GM23338 (cell line): ENCODE data around the gene ADPRH. TPM values are rescaled to one million over a fixed set of nuclear protein-coding genes. Genes with fewer than 3 reads are reported as not detected.

Source experiments
- ATAC-seq: fragments of 200-7000 bp; cut with Tn5 transposase; 3 replicates; pipeline ENCODE4 v1.9.1; 2020
- DNase-seq: peaks from one replicate; pipeline ENCODE4 v3.0.0-alpha.2; 2015; ENCODE audit warnings: low spot score
- H2AFZ ChIP-seq: fragments of 200-600 bp; sonication (generic); 2 replicates; pipeline ENCODE4 v1.8.0; 2016; ENCODE audit warnings: antibody characterized with exemption, mild to moderate bottlenecking, moderate library complexity
- H3F3A ChIP-seq: fragments of 200-600 bp; sonication (generic); replicated peaks from 2 replicates; pipeline ENCODE4 v1.8.0; 2017; ENCODE audit warnings: antibody characterized with exemption, mixed run types, low read depth
- H3K27ac ChIP-seq: fragments of 200-600 bp; sonication (generic); 2 replicates; pipeline ENCODE4 v1.6.1; 2016; ENCODE audit warnings: low read depth
- H3K27me3 ChIP-seq: fragments of 200-600 bp; sonication (generic); 2 replicates; pipeline ENCODE4 v1.8.0; 2016; ENCODE audit warnings: mild to moderate bottlenecking, mixed run types, moderate library complexity; ENCODE audit not compliant: insufficient read depth
- H3K36me3 ChIP-seq: fragments of 200-600 bp; sonication (generic); 2 replicates; pipeline ENCODE4 v1.8.0; 2016; ENCODE audit warnings: mild to moderate bottlenecking; ENCODE audit not compliant: insufficient read depth
- H3K4me1 ChIP-seq: fragments of 200-600 bp; sonication (generic); 2 replicates; pipeline ENCODE4 v1.8.0; 2016; ENCODE audit warnings: mild to moderate bottlenecking, moderate library complexity; ENCODE audit not compliant: insufficient read depth
- H3K4me2 ChIP-seq: fragments of 200-600 bp; sonication (generic); 2 replicates; pipeline ENCODE4 v1.7.1; 2017; ENCODE audit warnings: mixed run types
- H3K4me3 ChIP-seq: fragments of 200-600 bp; sonication (generic); 2 replicates; pipeline ENCODE4 v1.6.1; 2016; ENCODE audit warnings: mixed run types
- H3K79me2 ChIP-seq: fragments of 200-600 bp; sonication (generic); replicated peaks from 2 replicates; pipeline ENCODE4 v1.8.0; 2017; ENCODE audit warnings: mild to moderate bottlenecking; ENCODE audit not compliant: insufficient read depth
- H3K9me2 ChIP-seq: fragments of 200-600 bp; sonication (generic); 2 replicates; pipeline ENCODE4 v1.8.0; 2017; ENCODE audit not compliant: insufficient read depth
- H4K20me1 ChIP-seq: fragments of 200-600 bp; sonication (generic); replicated peaks from 2 replicates; pipeline ENCODE4 v1.8.0; 2017; ENCODE audit warnings: mild to moderate bottlenecking; ENCODE audit not compliant: insufficient read depth
- H3K27ac Mint-ChIP-seq: 2 replicates; pipeline ENCODE4 v1.8.0; 2020; ENCODE audit warnings: inconsistent platforms, mild to moderate bottlenecking, moderate library complexity, mixed read lengths
- H3K27me3 Mint-ChIP-seq: 3 replicates; pipeline ENCODE4 v1.8.0; 2022; ENCODE audit warnings: low read depth, mild to moderate bottlenecking, moderate library complexity, mixed read lengths, inconsistent platforms; ENCODE audit not compliant: insufficient read depth, poor library complexity
- H3K36me3 Mint-ChIP-seq: 3 replicates; pipeline ENCODE4 v1.8.0; 2021; ENCODE audit warnings: low read depth, mild to moderate bottlenecking, inconsistent platforms, moderate library complexity, mixed read lengths
- H3K4me1 Mint-ChIP-seq: 3 replicates; pipeline ENCODE4 v1.8.0; 2020; ENCODE audit warnings: mild to moderate bottlenecking, inconsistent platforms, mixed read lengths
- H3K4me3 Mint-ChIP-seq: 3 replicates; pipeline ENCODE4 v1.8.0; 2021; ENCODE audit warnings: moderate library complexity, mild to moderate bottlenecking, inconsistent platforms, mixed read lengths
- H3K9me3 Mint-ChIP-seq: 3 replicates; pipeline ENCODE4 v1.8.0; 2020; ENCODE audit warnings: moderate library complexity, mild to moderate bottlenecking, inconsistent platforms, mixed read lengths
- CREB1 ChIP-seq: fragments of 250-450 bp; sonication (Bioruptor Pico); IDR thresholded peaks from 2 replicates; pipeline ENCODE4 v1.5.0; 2020; ENCODE audit warnings: low read depth, mild to moderate bottlenecking, moderate library complexity
- EZH2 ChIP-seq: fragments of 200-600 bp; sonication (generic); IDR thresholded peaks from one replicate; pipeline ENCODE4 v1.8.0; 2017; ENCODE audit warnings: antibody characterized with exemption, mild to moderate bottlenecking, low read depth; ENCODE audit not compliant: unreplicated experiment
- JUNB ChIP-seq: IDR thresholded peaks from one replicate; pipeline ENCODE4 v1.6.1; 2016; ENCODE audit warnings: antibody characterized with exemption; ENCODE audit not compliant: unreplicated experiment
- NANOG ChIP-seq: IDR thresholded peaks from 2 replicates; pipeline ENCODE4 v1.6.1; 2016; ENCODE audit warnings: antibody characterized with exemption, borderline replicate concordance
- POLR2AphosphoS5 ChIP-seq: IDR thresholded peaks from 2 replicates; pipeline ENCODE4 v1.6.1; 2016; ENCODE audit warnings: antibody characterized with exemption, low read depth
- STAT1 ChIP-seq: IDR thresholded peaks from one replicate; pipeline ENCODE4 v1.6.1; 2016; ENCODE audit warnings: antibody characterized with exemption; ENCODE audit not compliant: unreplicated experiment
- ZNF114 ChIP-seq: fragments of 250-450 bp; sonication (Bioruptor Pico); IDR thresholded peaks from 2 replicates; pipeline ENCODE4 v1.5.0; 2020; ENCODE audit warnings: mild to moderate bottlenecking, moderate library complexity
- ZNF331 ChIP-seq: fragments of 250-450 bp; sonication (Bioruptor Pico); IDR thresholded peaks from 2 replicates; pipeline ENCODE4 v1.5.0; 2020; ENCODE audit warnings: low read depth, mild to moderate bottlenecking, moderate library complexity
- polyA plus RNA-seq: library from polyadenylated mRNA; unstranded; fragments of >200 nt; fragmentation: Nextera tagmentation; extraction: Ambion mirVana; gene quantifications from 2 replicates; pipeline ENCODE4 v1.2.1, GENCODE V29; 2016
- total RNA-seq: library from RNA; depleted of rRNA; stranded (reverse); fragments of >200 nt; shearing (Covaris generic); gene quantifications from 2 replicates; pipeline ENCODE4 v1.2.3, GENCODE V29; 2014
- TF ChIP-seq, protein P1 (sequence below): IDR thresholded peaks from 2 replicates; pipeline ENCODE4 v1.6.1; 2016; ENCODE audit warnings: antibody characterized with exemption
- TF ChIP-seq, protein P2 (sequence below), 2 experiments: fragments of 200-600 bp in 1 of 2; sonication (generic) in 1 of 2; conservative IDR thresholded peaks; 2 replicates each; pipeline versions ENCODE4 v1.5.1 to v1.6.1; 2016 to 2017; ENCODE audit warnings: antibody characterized with exemption in 2 of 2, low read depth in 2 of 2, mild to moderate bottlenecking in 2 of 2, moderate library complexity in 1 of 2

ADPRH gene
- total and polyA plus RNA-seq, 2 experiments from 2014 or later: 1.2 to 3.4 TPM

DNA sequence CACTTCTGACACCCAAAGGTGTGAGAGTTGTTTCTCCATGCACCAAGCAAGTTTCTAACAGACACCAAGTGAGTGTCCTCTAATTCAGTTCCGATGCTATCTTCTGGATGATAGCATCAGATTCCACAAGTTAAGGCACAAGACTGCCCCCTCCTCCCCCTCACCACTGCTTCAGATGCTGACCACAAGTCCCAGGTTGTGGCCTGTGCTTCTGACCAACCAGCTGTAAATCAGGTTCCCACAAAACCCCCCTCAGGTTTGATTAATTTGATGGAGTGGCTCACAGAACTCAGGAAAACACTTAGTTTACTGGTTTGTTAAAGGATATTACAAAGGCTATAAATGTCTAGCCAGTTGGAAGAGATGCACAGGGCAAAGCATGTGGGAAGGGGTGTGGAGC is 11.4 kb downstream of the ADPRH start (continued):
- TF ChIP-seq STAT1 (no peak), EZH2 (no peak), NANOG (no peak), JUNB (no peak)
- TF ChIP-seq, protein P1, sequence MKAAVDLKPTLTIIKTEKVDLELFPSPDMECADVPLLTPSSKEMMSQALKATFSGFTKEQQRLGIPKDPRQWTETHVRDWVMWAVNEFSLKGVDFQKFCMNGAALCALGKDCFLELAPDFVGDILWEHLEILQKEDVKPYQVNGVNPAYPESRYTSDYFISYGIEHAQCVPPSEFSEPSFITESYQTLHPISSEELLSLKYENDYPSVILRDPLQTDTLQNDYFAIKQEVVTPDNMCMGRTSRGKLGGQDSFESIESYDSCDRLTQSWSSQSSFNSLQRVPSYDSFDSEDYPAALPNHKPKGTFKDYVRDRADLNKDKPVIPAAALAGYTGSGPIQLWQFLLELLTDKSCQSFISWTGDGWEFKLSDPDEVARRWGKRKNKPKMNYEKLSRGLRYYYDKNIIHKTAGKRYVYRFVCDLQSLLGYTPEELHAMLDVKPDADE: no peak

DNA sequence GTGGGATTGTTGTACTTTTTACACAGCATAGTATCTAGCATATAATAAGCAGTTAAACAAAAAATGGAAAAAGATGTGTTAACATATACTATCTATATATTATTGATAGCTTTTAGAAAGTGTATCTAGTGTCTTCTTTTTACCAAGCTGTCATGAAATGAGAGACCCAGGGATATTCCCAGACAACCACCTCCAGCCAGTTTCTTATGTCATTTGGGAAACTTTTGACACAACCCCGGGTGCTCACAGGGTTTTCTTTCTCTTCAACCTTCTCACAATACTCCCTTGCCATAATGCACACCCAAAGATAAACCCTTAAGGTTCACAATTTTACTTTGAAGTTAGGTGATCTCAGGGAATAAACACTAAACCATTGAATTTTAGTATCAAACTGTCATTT is 13.6 kb downstream of the ADPRH start:
- peaks cover 3% of the 10 kb centered on the region for H3K27me3 Mint-ChIP-seq
- ATAC-seq (no peak), DNase-seq (no peak)
- no peaks in the 10 kb centered on the region for H4K20me1 ChIP-seq
- no peak overlapping the region for H3K27ac Mint-ChIP-seq
- H2AFZ ChIP-seq: no peak overlapping the region
- no peaks in the 10 kb centered on the region for H3K9me2 ChIP-seq
- H3K27me3 ChIP-seq: no peaks in the 10 kb centered on the region
- no peak overlapping the region for H3K4me2 ChIP-seq
- H3K36me3 ChIP-seq: no peaks in the 10 kb centered on the region
- peaks cover 16% of the 10 kb centered on the region for H3K4me1 Mint-ChIP-seq
- H3K27ac ChIP-seq: no peak overlapping the region
- H3K36me3 Mint-ChIP-seq: 0 out of 3 replicates have a peak, but pooled peaks cover 2% of the 10 kb centered on the region
- no peaks in the 10 kb centered on the region for H3K79me2 ChIP-seq
- peaks cover 11% of the 10 kb centered on the region for H3K4me1 ChIP-seq
- no peaks in the 10 kb centered on the region for H3F3A ChIP-seq
- no peak overlapping the region for H3K4me3 Mint-ChIP-seq
- peaks cover 2% of the 10 kb centered on the region; the same call in 2 of the 3 replicates for H3K9me3 Mint-ChIP-seq
- TF ChIP-seq EZH2: no peak
- no peak for TF ChIP-seq STAT1
- TF ChIP-seq ZNF114 (CRISPR knock-in tag): no peak
- no peak for TF ChIP-seq JUNB
- TF ChIP-seq, protein P1: no peak
- no peak for TF ChIP-seq NANOG
- H3K4me3 ChIP-seq: no peak overlapping the region

DNA sequence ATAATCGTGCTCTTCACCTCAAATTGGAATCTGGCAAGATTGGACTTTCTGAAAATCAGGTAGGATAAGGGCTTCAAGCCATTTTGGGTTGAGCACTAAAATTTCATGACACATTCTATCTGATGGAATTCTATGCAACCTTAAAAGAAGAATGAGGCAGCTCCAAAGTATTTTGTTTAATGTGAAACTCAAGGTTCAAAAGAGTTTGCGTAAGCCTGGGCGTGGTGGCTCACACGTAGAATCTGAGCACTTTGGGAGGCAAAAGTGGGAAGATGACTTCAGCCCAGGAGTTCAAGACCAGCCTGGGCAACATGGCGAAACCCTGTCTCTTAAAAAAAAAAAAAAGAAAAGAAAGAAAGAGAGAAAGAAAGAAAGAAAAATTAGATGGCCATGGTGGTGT is 14.8 kb downstream of the ADPRH start:
- H3F3A ChIP-seq: no peaks in the 10 kb centered on the region
- peaks cover 3% of the 10 kb centered on the region for H3K27me3 Mint-ChIP-seq
- H3K36me3 ChIP-seq: no peaks in the 10 kb centered on the region
- no peak overlapping the region for H3K4me3 Mint-ChIP-seq
- DNase-seq (no peak), ATAC-seq (no peak)
- H4K20me1 ChIP-seq: no peaks in the 10 kb centered on the region
- peaks cover 2% of the 10 kb centered on the region; the same call in 2 of the 3 replicates for H3K9me3 Mint-ChIP-seq
- H3K9me2 ChIP-seq: no peaks in the 10 kb centered on the region
- H3K4me1 Mint-ChIP-seq: peaks cover 13% of the 10 kb centered on the region
- no peaks in the 10 kb centered on the region for H3K79me2 ChIP-seq
- no peak overlapping the region for H3K27ac ChIP-seq
- no peak overlapping the region for H3K27ac Mint-ChIP-seq
- no peak overlapping the region for H2AFZ ChIP-seq
- H3K4me2 ChIP-seq: no peak overlapping the region
- H3K36me3 Mint-ChIP-seq: 0 out of 3 replicates have a peak, but pooled peaks cover 2% of the 10 kb centered on the region
- no peak overlapping the region for H3K4me3 ChIP-seq
- no peaks in the 10 kb centered on the region for H3K27me3 ChIP-seq
- peaks cover 10% of the 10 kb centered on the region for H3K4me1 ChIP-seq
- TF ChIP-seq CREB1 (CRISPR knock-in tag) (no peak), ZNF331 (CRISPR knock-in tag) (no peak), POLR2AphosphoS5 (no peak), NANOG (no peak)
- TF ChIP-seq, protein P2, sequence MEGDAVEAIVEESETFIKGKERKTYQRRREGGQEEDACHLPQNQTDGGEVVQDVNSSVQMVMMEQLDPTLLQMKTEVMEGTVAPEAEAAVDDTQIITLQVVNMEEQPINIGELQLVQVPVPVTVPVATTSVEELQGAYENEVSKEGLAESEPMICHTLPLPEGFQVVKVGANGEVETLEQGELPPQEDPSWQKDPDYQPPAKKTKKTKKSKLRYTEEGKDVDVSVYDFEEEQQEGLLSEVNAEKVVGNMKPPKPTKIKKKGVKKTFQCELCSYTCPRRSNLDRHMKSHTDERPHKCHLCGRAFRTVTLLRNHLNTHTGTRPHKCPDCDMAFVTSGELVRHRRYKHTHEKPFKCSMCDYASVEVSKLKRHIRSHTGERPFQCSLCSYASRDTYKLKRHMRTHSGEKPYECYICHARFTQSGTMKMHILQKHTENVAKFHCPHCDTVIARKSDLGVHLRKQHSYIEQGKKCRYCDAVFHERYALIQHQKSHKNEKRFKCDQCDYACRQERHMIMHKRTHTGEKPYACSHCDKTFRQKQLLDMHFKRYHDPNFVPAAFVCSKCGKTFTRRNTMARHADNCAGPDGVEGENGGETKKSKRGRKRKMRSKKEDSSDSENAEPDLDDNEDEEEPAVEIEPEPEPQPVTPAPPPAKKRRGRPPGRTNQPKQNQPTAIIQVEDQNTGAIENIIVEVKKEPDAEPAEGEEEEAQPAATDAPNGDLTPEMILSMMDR (conservative IDR thresholded peaks at IDR 0.05; ENCODE audit: low read depth in 2 of 2): no peak
